NCI-H2227 treated with DMSO at 0.1 percent for 48 hours (cell line): ENCODE data around the gene TREM2.
A peak's percentile ranks its signal among the peaks of the same experiment; 100 is the strongest.
"Not testable (repeated sequence)": the region's sequence is repeated elsewhere in the genome, so short reads cannot be mapped to it uniquely, and the experiment has no call there.

Experiments
- DNase-seq: peaks from one replicate; lab custom pipeline; 2025; lab: John Stamatoyannopoulos, UW

TREM2 gene

GRCh38 chr6:41153992-41154625, 8.8 kb downstream of the TREM2 start, which contains the start of gene TREML1:
Gene TREML1 (minus strand): TSS chr6:41154347. CDS start chr6:41154288, 59 bp downstream.
- DNase-seq, result no peak

- DNase-seq, result no peak
Measured at GRCh38 chr6:41153451-41153850, 9.5 kb downstream of the TREM2 start.

GRCh38 chr6:41150671-41151070, 12.2 kb downstream of the TREM2 start:
- no peak for DNase-seq

- no peak for DNase-seq
Measured at GRCh38 chr6:41147917-41148316, 15.0 kb downstream of the TREM2 start.

- DNase-seq, result no peak
Measured at GRCh38 chr6:41136911-41137310, 26.0 kb downstream of the TREM2 start.

- no peak for DNase-seq
Measured at GRCh38 chr6:41135062-41135832, 27.7 kb downstream of the TREM2 start.

- DNase-seq, result peak; percentile 7
Measured at GRCh38 chr6:41132254-41132653, 30.7 kb downstream of the TREM2 start.

GRCh38 chr6:41125282-41125681, 37.6 kb downstream of the TREM2 start:
- DNase-seq, result no peak

GRCh38 chr6:41122918-41123317, 40.0 kb downstream of the TREM2 start:
- DNase-seq, result no peak

- no peak for DNase-seq
Measured at GRCh38 chr6:41122373-41122772, 40.5 kb downstream of the TREM2 start.

GRCh38 chr6:41120058-41120457, 42.9 kb downstream of the TREM2 start:
- DNase-seq, result no peak

GRCh38 chr6:41119508-41119907, 43.4 kb downstream of the TREM2 start:
- DNase-seq, result no peak

- not testable (repeated sequence) for DNase-seq
Measured at GRCh38 chr6:41115027-41115426, 47.9 kb downstream of the TREM2 start.

- no peak for DNase-seq
Measured at GRCh38 chr6:41111017-41111416, 51.9 kb downstream of the TREM2 start.
